Pancreas (tissue), 10 donors: Measurements from ENCODE around the gene AFF3. TPM values are rescaled to one million over a fixed set of nuclear protein-coding genes. Genes with fewer than 3 reads are reported as not detected.

Source experiments
- ATAC-seq, 4 donors: fragments of 200-7000 bp; cut with Tn5 transposase; one replicate each; pipeline versions ENCODE4 v1.8.0 to v1.9.1; 2020; ENCODE audit warnings: mild to moderate bottlenecking in 4 of 4, moderate library complexity in 4 of 4
- DNase-seq, 6 donors: peaks; one replicate each; pipeline ENCODE4 v3.0.0-alpha.2; 2020
- FAIRE-seq: peaks from 2 replicates; lab custom pipeline; 2012; peaks lifted over from hg19 to GRCh38; lab: Jason Lieb, UNC
- H3K27ac ChIP-seq, 4 donors: fragments of 200-600 bp; sonication (generic); 1 replicate in 3 of 4; 2 replicates in 1 of 4; pipeline versions ENCODE4 v1.5.0 to v1.8.0; 2020
- H3K27me3 ChIP-seq, 4 donors: fragments of 200-600 bp; one replicate each; pipeline ENCODE4 v1.8.0; 2021
- H3K36me3 ChIP-seq, 3 donors: fragments of 200-600 bp; sonication (generic) in 1 of 3; one replicate each; pipeline versions ENCODE4 v1.5.0 to v1.8.0; 2020 to 2021
- H3K4me1 ChIP-seq, 3 donors: fragments of 200-600 bp; one replicate each; pipeline ENCODE4 v1.8.0; 2021
- H3K4me3 ChIP-seq, 4 donors: fragments of 200-600 bp; sonication (generic) in 2 of 4; one replicate each; pipeline versions ENCODE4 v1.5.0 to v1.8.0; 2020 to 2021
- H3K9me3 ChIP-seq, 4 donors: fragments of 200-600 bp; one replicate each; pipeline ENCODE4 v1.8.0; 2021
- CTCF ChIP-seq, 4 donors: fragments of 200-600 bp; sonication (generic) in 3 of 4; IDR thresholded peaks; one replicate each; pipeline versions ENCODE4 v1.5.0 to v1.8.0; 2021; ENCODE audit warnings: antibody characterized with exemption in 4 of 4
- WGBS, 2 donors: extraction: QIAGEN DNeasy Blood & Tissue Kit; methylation state at CpG; one replicate each; pipeline ENCODE4 v1.1.7; 2013; 5-methylcytosine and 5-hydroxymethylcytosine counted together
- intact Hi-C, 3 donors: fragments of 100-400 bp; cut with DNase I; formaldehyde crosslinking; loops; one replicate each; pipeline versions ENCODE4 v1.11.1 to v1.14.2; 2022
- polyA plus RNA-seq, 2 donors: library from polyadenylated mRNA; stranded (reverse); fragments of 200-250 nt; gene quantifications; one replicate each; pipeline ENCODE4 v1.2.3, GENCODE V29; 2013
- total RNA-seq, 6 donors: library from RNA; stranded (reverse); fragmentation: NEBNext Ultra II Directional in 4 of 6; extraction: Animal tissue kit (Norgen Biotek cat#: 25700) in 4 of 6; gene quantifications; one replicate each; pipeline versions ENCODE4 v1.2.1 to v1.2.4, GENCODE V29; 2021 to 2023
- donor health status: healthy with polysubstance abuse.
- donor health status: DM: no; HTN: no; CAD: no; lungs with moderate emphysema.
- donor health status: DM: no; HTN: no; CAD: no.
- donor health status: control.
- donor health status: control.
- donor health status: Bipolar disorder and iron deficiency.
- donor health status: DM: yes; HTN: yes; CAD: no.
- donor health status: DM: no; HTN: no; CAD: no.
- donor health status: DM: no; HTN: no; CAD: no.
- donor health status: DM: yes; HTN: yes; CAD: no.

Gene AFF3
- total and polyA plus RNA-seq, 8 donors: 0.19 to 1.1 (median 0.54) TPM

DNA sequence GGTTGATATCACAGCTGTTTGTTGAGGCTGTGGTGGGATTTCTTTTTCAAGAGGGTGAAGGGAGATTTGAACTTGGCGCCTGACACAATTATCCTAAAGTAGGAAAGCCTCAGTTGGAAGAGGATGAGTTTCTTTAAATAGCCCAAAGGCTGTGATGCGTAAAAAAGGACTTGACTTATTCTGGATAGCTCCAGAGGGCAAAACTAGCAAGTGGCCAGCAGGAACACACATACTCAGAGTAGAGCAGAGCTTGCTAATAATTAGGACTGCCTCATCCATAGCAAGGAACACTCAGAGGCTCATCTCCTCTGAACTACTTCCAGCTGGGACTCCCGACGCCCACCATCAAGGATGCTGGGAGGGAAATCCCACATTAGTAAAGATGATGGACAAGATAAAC lies 74.0 kb downstream of the AFF3 start:
- no peak overlapping the region for H3K4me3 ChIP-seq
- no peak for TF ChIP-seq CTCF (IDR thresholded peaks at IDR 0.05)
- WGBS, 2 donors: 92 to 95% methylated on average over 4 of the region's 4 CpGs
- intact Hi-C loops: no loop called here
- ATAC-seq (no peak), DNase-seq (no peak), FAIRE-seq (no peak)
- H3K4me1 ChIP-seq: peaks cover 24 to 48% (median 41%) of the 10 kb centered on the region in 3 donors
- no peaks in the 10 kb centered on the region for H3K27me3 ChIP-seq
- H3K27ac ChIP-seq: peak overlapping the region in 2 of 4 donors; percentile 9 to 69
- no peaks in the 10 kb centered on the region for H3K9me3 ChIP-seq
- H3K36me3 ChIP-seq: no peaks in the 10 kb centered on the region

DNA sequence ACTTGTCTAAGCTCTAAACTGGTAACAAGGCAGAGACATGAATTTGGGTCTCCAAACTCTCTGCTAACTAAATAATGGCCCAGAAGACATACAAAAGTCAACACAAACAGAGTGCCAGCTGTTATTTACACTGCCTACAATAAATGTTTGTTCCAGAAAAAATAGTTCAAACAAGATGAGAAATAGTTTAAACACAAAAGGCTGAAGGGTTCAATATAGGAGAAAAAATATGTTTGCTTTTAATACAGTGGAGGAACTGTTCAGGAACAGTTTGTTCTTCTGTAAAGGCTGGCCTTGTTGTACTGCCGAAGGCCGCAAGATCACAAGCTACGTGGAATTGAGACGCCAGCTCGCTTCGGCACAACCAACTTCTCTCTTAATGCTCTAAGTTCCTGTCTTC lies 74.6 kb downstream of the AFF3 start:
- 18 to 20% methylated on average over 6 of the region's 6 CpGs for WGBS, 2 donors
- Histone ChIP-seq H3K27me3 (no peaks in the 10 kb centered on the region), H3K4me1 (peaks cover 24 to 48% (median 41%) of the 10 kb centered on the region in 3 donors), H3K27ac (peak overlapping the region in 2 of 4 donors; percentile 9 to 69), H3K4me3 (no peak overlapping the region), H3K36me3 (no peaks in the 10 kb centered on the region), H3K9me3 (no peaks in the 10 kb centered on the region)
- intact Hi-C loops: no loop called here
- peak; percentile 79 to 94 (median 89) for ATAC-seq
- TF ChIP-seq CTCF (IDR thresholded peaks at IDR 0.05): no peak
- DNase-seq: peak in 3 of 6 donors; percentile 29 to 40 (median 32)
- FAIRE-seq: no peak

DNA sequence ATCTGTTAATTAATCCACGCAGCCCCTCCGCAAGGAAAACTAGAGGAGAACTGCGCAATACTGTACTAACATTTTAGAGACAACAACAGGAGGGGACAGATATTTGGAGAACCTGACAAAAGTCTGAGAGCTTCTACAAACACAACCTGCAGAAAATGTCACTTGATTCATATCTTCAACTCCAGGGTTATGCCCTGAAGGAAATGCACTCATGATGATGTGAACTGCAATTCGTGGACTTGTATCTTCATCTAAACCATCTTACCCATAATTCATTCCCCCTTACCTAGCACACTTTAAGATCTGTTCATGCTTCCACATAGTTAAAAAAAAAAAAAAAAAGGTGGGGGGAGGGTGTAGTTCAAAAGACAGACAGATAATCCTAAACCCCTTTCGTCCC lies 75.5 kb downstream of the AFF3 start:
- no peak overlapping the region for H3K27ac ChIP-seq
- no peak for ATAC-seq
- H3K4me3 ChIP-seq: no peak overlapping the region
- no peaks in the 10 kb centered on the region for H3K36me3 ChIP-seq
- peaks cover 24 to 48% (median 41%) of the 10 kb centered on the region in 3 donors for H3K4me1 ChIP-seq
- intact Hi-C loops: no loop called here
- no peak for FAIRE-seq
- WGBS, 2 donors: 69 to 71% methylated on average over 5 of the region's 5 CpGs
- no peaks in the 10 kb centered on the region for H3K27me3 ChIP-seq
- TF ChIP-seq CTCF (IDR thresholded peaks at IDR 0.05): no peak
- H3K9me3 ChIP-seq: no peaks in the 10 kb centered on the region
- no peak for DNase-seq

- Histone ChIP-seq H3K4me3 (no peak overlapping the region), H3K4me1 (peaks cover 24 to 48% (median 41%) of the 10 kb centered on the region in 3 donors), H3K27me3 (no peaks in the 10 kb centered on the region), H3K9me3 (no peaks in the 10 kb centered on the region), H3K36me3 (no peaks in the 10 kb centered on the region), H3K27ac (no peak overlapping the region)
- ATAC-seq: peak in 3 of 4 donors; percentile 45 to 46 (median 45)
- DNase-seq: no peak
- FAIRE-seq: no peak
- WGBS, 2 donors: 8 to 13% methylated on average over 3 of the region's 3 CpGs
- intact Hi-C loops: no loop called here
- no peak for TF ChIP-seq CTCF (IDR thresholded peaks at IDR 0.05)
These were observed 76.1 kb downstream of the AFF3 start for GRCh38 chr2:100066246-100066645.

- FAIRE-seq: no peak
- WGBS, 2 donors: 87% methylated on average over 9 of the region's 9 CpGs
- TF ChIP-seq CTCF (IDR thresholded peaks at IDR 0.05): no peak
- intact Hi-C loops: no loop called here
- H3K27ac ChIP-seq: no peak overlapping the region
- no peak for ATAC-seq
- H3K27me3 ChIP-seq: no peaks in the 10 kb centered on the region
- DNase-seq: no peak
- H3K4me1 ChIP-seq: peaks cover 24 to 40% (median 34%) of the 10 kb centered on the region in 3 donors
- H3K4me3 ChIP-seq: no peak overlapping the region
- H3K36me3 ChIP-seq: no peaks in the 10 kb centered on the region
- no peaks in the 10 kb centered on the region for H3K9me3 ChIP-seq
These were observed 77.6 kb downstream of the AFF3 start for GRCh38 chr2:100064592-100065428.
